H1 (cell line): ENCODE results near the gene ZNF500. TPM values are rescaled to one million over a fixed set of nuclear protein-coding genes. Genes with fewer than 3 reads are reported as not detected.

Experiments used
- CTCF ChIA-PET: fragments of 300-600 bp; sonication (Branson Sonifier 250); formaldehyde crosslinking; loops from one replicate; lab custom pipeline; 2021; ENCODE audit not compliant: partially characterized antibody; lab: Charles Lee
- POLR2A ChIA-PET: fragments of 300-600 bp; sonication (Branson Sonifier 250); formaldehyde crosslinking; loops from one replicate; lab custom pipeline; 2021; ENCODE audit warnings: inconsistent platforms; ENCODE audit not compliant: partially characterized antibody; lab: Charles Lee
- DNase-seq, 2 experiments: peaks; one replicate each; pipeline versions ENCODE4 v3.0.0 to v3.0.0-alpha.2; 2010 to 2022; ENCODE audit warnings: low spot score in 2 of 2, low read depth in 1 of 2, mixed read lengths in 1 of 2
- FAIRE-seq: peaks from 2 replicates; lab custom pipeline; 2011; peaks lifted over from hg19 to GRCh38; lab: Jason Lieb, UNC
- H2AFZ ChIP-seq: 2 replicates; pipeline ENCODE4 v1.8.1; 2012; ENCODE audit warnings: low read length, inconsistent platforms
- H2AK5ac ChIP-seq: 2 replicates; pipeline ENCODE4 v1.6.1; 2013; ENCODE audit warnings: low read depth, low read length
- H2BK120ac ChIP-seq: replicated peaks from 2 replicates; pipeline ENCODE3; 2013; ENCODE audit warnings: low read depth, low read length, inconsistent platforms
- H2BK12ac ChIP-seq: 2 replicates; pipeline ENCODE4 v1.6.1; 2013; ENCODE audit warnings: low read depth, low read length
- H2BK15ac ChIP-seq: 2 replicates; pipeline ENCODE4 v1.6.1; 2013; ENCODE audit warnings: low read length
- H2BK20ac ChIP-seq: 2 replicates; pipeline ENCODE4 v1.6.1; 2013; ENCODE audit warnings: low read length
- H2BK5ac ChIP-seq: 2 replicates; pipeline ENCODE4 v1.6.1; 2013; ENCODE audit warnings: low read depth, low read length
- H3K14ac ChIP-seq: 2 replicates; pipeline ENCODE4 v1.6.1; 2013; ENCODE audit warnings: inconsistent platforms; ENCODE audit not compliant: insufficient read length
- H3K18ac ChIP-seq: 2 replicates; pipeline ENCODE4 v1.6.1; 2013; ENCODE audit warnings: low read length; ENCODE audit errors: extremely low read depth
- H3K23ac ChIP-seq: 2 replicates; pipeline ENCODE4 v1.6.1; 2013; ENCODE audit warnings: inconsistent platforms; ENCODE audit not compliant: insufficient read length
- H3K23me2 ChIP-seq: 2 replicates; pipeline ENCODE4 v1.6.1; 2013; ENCODE audit warnings: low read depth, low read length
- H3K27ac ChIP-seq: 2 replicates; pipeline ENCODE4 v1.6.1; 2011; ENCODE audit warnings: low read depth, low read length, inconsistent platforms
- H3K27me3 ChIP-seq, 4 experiments: replicated peaks in 1 of 4; 1 replicate in 1 of 4; 2 replicates in 3 of 4; pipeline versions ENCODE4 v1.6.1 to v1.8.1; 2011 to 2013; ENCODE audit warnings: low read length in 3 of 4, mild to moderate bottlenecking in 3 of 4, inconsistent platforms in 2 of 4, mixed read lengths in 2 of 4, moderate library complexity in 1 of 4; ENCODE audit not compliant: control insufficient read depth in 3 of 4, insufficient read depth in 3 of 4; ENCODE audit errors: extremely low read depth in 1 of 4
- H3K36me3 ChIP-seq, 4 experiments: 2 replicates each; pipeline versions ENCODE4 v1.6.1 to v1.8.1; 2011 to 2013; ENCODE audit warnings: mild to moderate bottlenecking in 4 of 4, low read length in 3 of 4, moderate library complexity in 2 of 4, control low read depth in 1 of 4, inconsistent platforms in 1 of 4; ENCODE audit not compliant: insufficient read depth in 4 of 4, control insufficient read depth in 2 of 4
- H3K4ac ChIP-seq: replicated peaks from 2 replicates; pipeline ENCODE3; 2013; ENCODE audit warnings: low read length, low read depth, mixed read lengths, inconsistent platforms; ENCODE audit not compliant: insufficient read length
- H3K4me1 ChIP-seq, 4 experiments: replicated peaks in 1 of 4; 1 replicate in 1 of 4; 2 replicates in 3 of 4; pipeline versions ENCODE4 v1.6.1 to v1.8.1; 2011 to 2013; ENCODE audit warnings: low read length in 3 of 4, inconsistent platforms in 2 of 4, mixed read lengths in 1 of 4; ENCODE audit not compliant: insufficient read depth in 4 of 4, control insufficient read depth in 3 of 4
- H3K4me2 ChIP-seq, 2 experiments: 2 replicates each; pipeline versions ENCODE4 v1.6.1 to v1.8.1; 2011 to 2013; ENCODE audit warnings: low read depth in 2 of 2, low read length in 2 of 2, control low read depth in 1 of 2, inconsistent platforms in 1 of 2, mild to moderate bottlenecking in 1 of 2; ENCODE audit not compliant: insufficient read depth in 1 of 2
- H3K4me3 ChIP-seq, 4 experiments: fragments of 200-600, 300-600 bp in 1 of 4; sonication (generic), shearing (Covaris generic), sonication (Bioruptor Twin) in 1 of 4; 2 replicates each; pipeline versions ENCODE4 v1.5.1 to v1.8.1; 2011 to 2016; ENCODE audit warnings: low read length in 4 of 4, low read depth in 3 of 4, control low read depth in 2 of 4, inconsistent platforms in 2 of 4, mild to moderate bottlenecking in 2 of 4, mixed read lengths in 1 of 4, moderate library complexity in 1 of 4; ENCODE audit not compliant: insufficient read depth in 2 of 4; ENCODE audit errors: extremely low read depth in 1 of 4
- H3K56ac ChIP-seq: replicated peaks from 2 replicates; pipeline ENCODE3; 2013; ENCODE audit warnings: low read depth, mild to moderate bottlenecking, mixed read lengths, low read length, inconsistent platforms; ENCODE audit not compliant: insufficient read length
- H3K79me1 ChIP-seq: 2 replicates; pipeline ENCODE4 v1.6.1; 2013; ENCODE audit warnings: low read depth, low read length, control low read depth
- H3K79me2 ChIP-seq, 2 experiments: 2 replicates each; pipeline versions ENCODE4 v1.6.1 to v1.8.1; 2012 to 2013; ENCODE audit warnings: low read length in 2 of 2, mild to moderate bottlenecking in 2 of 2, inconsistent platforms in 1 of 2; ENCODE audit not compliant: insufficient read depth in 2 of 2, control insufficient read depth in 1 of 2
- H3K9ac ChIP-seq, 4 experiments: replicated peaks in 1 of 4; 1 replicate in 1 of 4; 2 replicates in 3 of 4; pipeline versions ENCODE4 v1.6.1 to v1.8.1; 2011 to 2013; ENCODE audit warnings: low read depth in 3 of 4, low read length in 3 of 4, control low read depth in 2 of 4, mild to moderate bottlenecking in 2 of 4, moderate library complexity in 2 of 4, inconsistent platforms in 1 of 4; ENCODE audit errors: extremely low read depth in 1 of 4
- H3K9me3 ChIP-seq, 2 experiments: 2 replicates each; pipeline versions ENCODE4 v1.6.1 to v1.8.1; 2012 to 2013; ENCODE audit warnings: mild to moderate bottlenecking in 2 of 2, moderate library complexity in 2 of 2, control low read depth in 1 of 2, inconsistent platforms in 1 of 2, low read depth in 1 of 2, low read length in 1 of 2, mixed read lengths in 1 of 2; ENCODE audit not compliant: insufficient read depth in 2 of 2
- H4K20me1 ChIP-seq, 2 experiments: replicated peaks in 1 of 2; 2 replicates each; pipeline versions ENCODE3 to v1.8.1; 2011 to 2013; ENCODE audit warnings: inconsistent platforms in 2 of 2, low read length in 2 of 2, mild to moderate bottlenecking in 1 of 2; ENCODE audit not compliant: insufficient read depth in 2 of 2, control insufficient read depth in 1 of 2
- H4K5ac ChIP-seq: 2 replicates; pipeline ENCODE4 v1.6.1; 2013; ENCODE audit warnings: low read length, low read depth, mixed read lengths, inconsistent platforms; ENCODE audit not compliant: insufficient read length
- H4K8ac ChIP-seq: 2 replicates; pipeline ENCODE4 v1.8.0; 2013; ENCODE audit warnings: mild to moderate bottlenecking, moderate library complexity, low read length, inconsistent platforms; ENCODE audit not compliant: insufficient read depth; ENCODE audit errors: extremely low read depth
- H4K91ac ChIP-seq: replicated peaks from 2 replicates; pipeline ENCODE3; 2013; ENCODE audit warnings: low read length, mixed read lengths, inconsistent platforms; ENCODE audit not compliant: insufficient read length
- EP300 ChIP-seq, 2 experiments: IDR thresholded peaks; 1 replicate in 1 of 2; 2 replicates in 1 of 2; pipeline ENCODE4 v1.6.1; 2011 to 2012; ENCODE audit warnings: low read depth in 2 of 2, low read length in 2 of 2, mild to moderate bottlenecking in 2 of 2, borderline replicate concordance in 1 of 2, inconsistent platforms in 1 of 2, moderate library complexity in 1 of 2
- WGBS, 2 experiments: shearing (Covaris generic) in 1 of 2; methylation state at CpG; one replicate each; pipeline versions ENCODE4 v1.1.6 to v1.1.7; 2013 to 2015; ENCODE audit warnings: low lambda C conversion rate in 2 of 2, mixed read lengths in 2 of 2, inconsistent platforms in 1 of 2, low coverage in 1 of 2, missing lambda C conversion rate in 1 of 2; ENCODE audit not compliant: insufficient replicate concordance in 2 of 2, insufficient coverage in 1 of 2, insufficient read length in 1 of 2; ENCODE audit errors: extremely low coverage in 1 of 2, missing lambda C conversion rate in 1 of 2; 5-methylcytosine and 5-hydroxymethylcytosine counted together
- polyA plus RNA-seq, 7 experiments: library from polyadenylated mRNA; depleted of rRNA in 3 of 7; stranded (reverse) in 5 of 7; unstranded in 2 of 7; fragments of >200 nt in 5 of 7; fragments of 200-250 nt in 2 of 7; gene quantifications; 1 replicate in 5 of 7; 2 replicates in 1 of 7; 4 replicates in 1 of 7; pipeline versions ENCODE4 v1.2.1 to v1.2.3, GENCODE V29; 2011 to 2013; ENCODE audit warnings: missing spikeins in 2 of 7, mixed read lengths in 2 of 7
- total RNA-seq: library from RNA; stranded (reverse); fragmentation: NEBNext Ultra II Directional; extraction: Animal tissue kit (Norgen Biotek cat#: 25700); gene quantifications from 2 replicates; pipeline ENCODE4 v1.2.1, GENCODE V29; 2021

ZNF500 gene
- total and polyA plus RNA-seq, 2 of the 8 experiments (the other 6 are each of a cell fraction or from before 2014, with no cell fraction given), result 10.3 to 10.4 TPM

GRCh38 chr16:4772351-4772750 is 5.4 kb upstream of the ZNF500 start:
- Histone ChIP-seq H3K79me2 (no peaks in the 10 kb centered on the region), H3K27me3 (no peaks in the 10 kb centered on the region), H3K27ac (no peak overlapping the region), H3K79me1 (no peaks in the 10 kb centered on the region), H3K4me2 (no peak overlapping the region), H3K36me3 (no peaks in the 10 kb centered on the region), H2BK12ac (no peak overlapping the region), H3K9ac (no peak overlapping the region), H2AK5ac (no peak overlapping the region), H3K56ac (no peak overlapping the region), H2AFZ (no peak overlapping the region), H3K23me2 (peaks cover 9% of the 10 kb centered on the region), H4K5ac (no peak overlapping the region), H4K91ac (no peak overlapping the region), H4K20me1 (no peaks in the 10 kb centered on the region), H3K9me3 (no peaks in the 10 kb centered on the region), H3K4ac (no peak overlapping the region), H2BK15ac (no peak overlapping the region), H3K14ac (no peak overlapping the region), H3K4me1 (peaks cover 0 to 3% (median 1%) of the 10 kb centered on the region in 4 experiments; a peak in 2 of 7 replicates), H4K8ac (no peak overlapping the region), H3K4me3 (no peak overlapping the region), H2BK5ac (no peak overlapping the region), H3K23ac (no peak overlapping the region), H3K18ac (no peak overlapping the region), H2BK20ac (no peak overlapping the region), H2BK120ac (no peak overlapping the region)
- 89% methylated on average over 5 of the region's 5 CpGs; no CpG with 5 or more reads in 1 of the 2 experiments for WGBS, 2 experiments
- DNase-seq (no peak), FAIRE-seq (no peak)
- POLR2A ChIA-PET, result interaction anchor here (0.7 to 0.8 kb wide), 2 partner anchors 12 to 18 kb away, joined by 3 read pairs; no protein-coding TSS in a partner anchor
- CTCF ChIA-PET, result interaction anchor here (0.6 to 0.8 kb wide), 2 partner anchors 17 to 186 kb away, joined by 3 read pairs; no protein-coding TSS in a partner anchor
- TF ChIP-seq EP300 (IDR thresholded peaks at IDR 0.05; ENCODE audit: borderline replicate concordance in 1 of 2, low read depth in 2 of 2, low read length in 2 of 2), result no peak
